PC-9 (cell line): ENCODE results near the gene PCNP. TPM values are rescaled to one million over a fixed set of nuclear protein-coding genes. Genes with fewer than 3 reads are reported as not detected.

Source experiments
- BruUV-seq: library from RNA; stranded (reverse); fragments of 400-500 nt; replicated peaks from 2 replicates; lab custom pipeline; 2021; lab: Mats Ljungman, UMichigan
- CTCF ChIA-PET: fragments of 300-600 bp; sonication (Branson Sonifier 250); formaldehyde crosslinking; loops from one replicate; lab custom pipeline; 2022; ENCODE audit warnings: antibody characterized with exemption; lab: Charles Lee
- POLR2A ChIA-PET: fragments of 300-600 bp; sonication (Branson Sonifier 250); formaldehyde crosslinking; loops from one replicate; lab custom pipeline; 2022; ENCODE audit warnings: antibody characterized with exemption; ENCODE audit not compliant: unreplicated experiment; lab: Charles Lee
- DNase-seq, 2 experiments: peaks; one replicate each; pipeline versions ENCODE4 v3.0.0 to v3.0.0-alpha.2; 2015 to 2022; ENCODE audit warnings: mixed read lengths in 1 of 2
- H2AFZ ChIP-seq: fragments of 200-600 bp; sonication (generic); 2 replicates; pipeline ENCODE4 v1.8.1; 2017; ENCODE audit warnings: antibody characterized with exemption
- H3F3A ChIP-seq: fragments of 200-600 bp; sonication (generic); 2 replicates; pipeline ENCODE4 v1.8.1; 2017; ENCODE audit warnings: antibody characterized with exemption, mild to moderate bottlenecking, low read depth; ENCODE audit not compliant: insufficient read depth
- H3K27ac ChIP-seq: fragments of 200-600 bp; sonication (generic); 2 replicates; pipeline ENCODE4 v1.6.1; 2016; ENCODE audit warnings: mixed run types
- H3K27me3 ChIP-seq: fragments of 200-600 bp; sonication (generic); 2 replicates; pipeline ENCODE4 v1.6.1; 2016; ENCODE audit warnings: low read depth, mixed run types; ENCODE audit not compliant: insufficient read depth
- H3K36me3 ChIP-seq: fragments of 200-600 bp; sonication (generic); 2 replicates; pipeline ENCODE4 v1.6.1; 2016; ENCODE audit warnings: low read depth, mixed run types
- H3K4me1 ChIP-seq: fragments of 200-600 bp; sonication (generic); replicated peaks from 2 replicates; pipeline ENCODE4 v1.6.1; 2016; ENCODE audit warnings: mixed run types; ENCODE audit not compliant: insufficient read depth
- H3K4me2 ChIP-seq: fragments of 200-600 bp; sonication (generic); 2 replicates; pipeline ENCODE4 v1.6.1; 2017; ENCODE audit warnings: mixed run types
- H3K4me3 ChIP-seq: fragments of 200-600 bp; sonication (generic); 2 replicates; pipeline ENCODE4 v1.6.1; 2016; ENCODE audit warnings: mixed run types
- H3K79me2 ChIP-seq: fragments of 200-600 bp; sonication (generic); 2 replicates; pipeline ENCODE4 v1.6.1; 2017; ENCODE audit warnings: low read depth, mixed run types
- H3K9me2 ChIP-seq: fragments of 200-600 bp; sonication (generic); 2 replicates; pipeline ENCODE4 v1.8.1; 2017; ENCODE audit warnings: mild to moderate bottlenecking; ENCODE audit not compliant: insufficient read depth
- H3K9me3 ChIP-seq: fragments of 200-600 bp; sonication (generic); 2 replicates; pipeline ENCODE4 v1.8.1; 2016; ENCODE audit warnings: low read depth; ENCODE audit not compliant: insufficient read depth
- H4K20me1 ChIP-seq: fragments of 200-600 bp; sonication (generic); 2 replicates; pipeline ENCODE4 v1.8.1; 2017; ENCODE audit not compliant: insufficient read depth
- EZH2 ChIP-seq: fragments of 200-600 bp; sonication (generic); IDR thresholded peaks from 2 replicates; pipeline ENCODE4 v1.8.0; 2017; ENCODE audit warnings: antibody characterized with exemption, low read depth
- intact Hi-C: fragments of 100-400 bp; cut with micrococcal nuclease; formaldehyde crosslinking; loops from one replicate; pipeline ENCODE4 v1.10.0; 2022; ENCODE audit not compliant: unreplicated experiment
- total RNA-seq: library from RNA; stranded (reverse); gene quantifications from 2 replicates; pipeline ENCODE4 v1.2.3, GENCODE V29; 2021
- TF ChIP-seq, protein P1 (sequence below): fragments of 200-600 bp; sonication (generic); conservative IDR thresholded peaks from 2 replicates; pipeline ENCODE4 v1.6.1; 2017; ENCODE audit warnings: mixed run types, antibody characterized with exemption, mild to moderate bottlenecking, moderate library complexity

The PCNP gene
- total RNA-seq, 1 experiment from 2014 or later = 223 TPM

DNA sequence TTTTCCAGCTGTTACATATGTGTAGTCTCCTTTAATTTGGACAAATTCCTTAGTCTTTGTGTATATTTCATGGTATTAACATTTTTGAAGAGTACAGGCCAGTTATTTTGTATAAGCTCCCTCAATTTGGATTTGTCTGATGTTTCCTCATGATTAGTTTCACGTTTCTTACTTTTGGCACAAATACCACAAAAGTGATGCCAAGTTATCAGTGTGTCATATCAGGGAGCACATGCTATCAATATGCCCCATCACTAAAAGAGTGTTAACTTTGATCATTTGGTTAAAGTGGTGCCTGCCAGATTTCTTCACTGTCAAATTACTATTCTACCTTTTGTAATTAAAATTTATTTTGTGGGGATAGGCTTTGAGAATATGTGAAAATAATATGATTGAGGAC, 14.6 kb downstream of the PCNP start:
- CTCF ChIA-PET = interaction anchor here (0.6 kb wide), 1 partner anchor 128 kb away, joined by 3 read pairs; no protein-coding TSS in a partner anchor

DNA sequence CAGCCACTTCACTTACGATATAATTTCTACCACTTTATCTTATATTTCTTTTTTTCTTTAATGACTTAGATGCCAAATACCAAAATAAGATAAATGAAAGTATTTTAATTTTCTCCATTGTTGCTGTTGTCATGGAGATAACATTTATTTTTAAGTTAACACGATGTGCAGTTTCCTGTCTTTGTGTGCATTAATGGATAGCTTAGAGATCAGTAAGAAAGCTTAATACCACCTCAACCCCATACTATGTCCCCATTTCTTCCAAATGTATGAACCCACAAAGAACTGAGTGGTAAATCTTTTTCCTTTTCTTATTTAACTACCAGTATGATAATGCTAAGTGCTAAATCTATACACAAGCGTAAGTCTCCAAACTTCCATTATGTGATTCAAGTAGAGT, 17.1 kb downstream of the PCNP start:
- no peak for TF ChIP-seq EZH2
- TF ChIP-seq, protein P1, sequence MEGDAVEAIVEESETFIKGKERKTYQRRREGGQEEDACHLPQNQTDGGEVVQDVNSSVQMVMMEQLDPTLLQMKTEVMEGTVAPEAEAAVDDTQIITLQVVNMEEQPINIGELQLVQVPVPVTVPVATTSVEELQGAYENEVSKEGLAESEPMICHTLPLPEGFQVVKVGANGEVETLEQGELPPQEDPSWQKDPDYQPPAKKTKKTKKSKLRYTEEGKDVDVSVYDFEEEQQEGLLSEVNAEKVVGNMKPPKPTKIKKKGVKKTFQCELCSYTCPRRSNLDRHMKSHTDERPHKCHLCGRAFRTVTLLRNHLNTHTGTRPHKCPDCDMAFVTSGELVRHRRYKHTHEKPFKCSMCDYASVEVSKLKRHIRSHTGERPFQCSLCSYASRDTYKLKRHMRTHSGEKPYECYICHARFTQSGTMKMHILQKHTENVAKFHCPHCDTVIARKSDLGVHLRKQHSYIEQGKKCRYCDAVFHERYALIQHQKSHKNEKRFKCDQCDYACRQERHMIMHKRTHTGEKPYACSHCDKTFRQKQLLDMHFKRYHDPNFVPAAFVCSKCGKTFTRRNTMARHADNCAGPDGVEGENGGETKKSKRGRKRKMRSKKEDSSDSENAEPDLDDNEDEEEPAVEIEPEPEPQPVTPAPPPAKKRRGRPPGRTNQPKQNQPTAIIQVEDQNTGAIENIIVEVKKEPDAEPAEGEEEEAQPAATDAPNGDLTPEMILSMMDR = no peak
- Histone ChIP-seq H3K4me2 (no peak overlapping the region), H3F3A (peaks cover 21% of the 10 kb centered on the region; the same call in 1 of the 2 replicates), H4K20me1 (peaks cover 30% of the 10 kb centered on the region), H3K27me3 (no peaks in the 10 kb centered on the region), H3K4me3 (no peak overlapping the region), H3K79me2 (peaks cover 7% of the 10 kb centered on the region; the same call in 1 of the 2 replicates), H3K36me3 (peaks cover 41% of the 10 kb centered on the region), H3K4me1 (no peaks in the 10 kb centered on the region), H3K27ac (no peak overlapping the region), H3K9me3 (no peaks in the 10 kb centered on the region), H2AFZ (no peak overlapping the region), H3K9me2 (no peaks in the 10 kb centered on the region)
- ChIA-PET CTCF (interaction anchor here (0.6 kb wide), 1 partner anchor 16 kb away, joined by 6 read pairs; no protein-coding TSS in a partner anchor), POLR2A (no interaction called here)
- no TSS peak for BruUV-seq
- DNase-seq = no peak
- intact Hi-C loops = no loop called here

More for the DNA sequence above, 14.6 kb downstream of the PCNP start:
- Histone ChIP-seq H3K4me3 (no peak overlapping the region), H2AFZ (no peak overlapping the region), H3K36me3 (peaks cover 47% of the 10 kb centered on the region), H3K27ac (no peak overlapping the region), H3K9me3 (no peaks in the 10 kb centered on the region), H3K4me2 (no peak overlapping the region), H3K4me1 (no peaks in the 10 kb centered on the region), H4K20me1 (peaks cover 45% of the 10 kb centered on the region), H3K79me2 (peaks cover 27% of the 10 kb centered on the region), H3F3A (peaks cover 11% of the 10 kb centered on the region; the same call in 1 of the 2 replicates), H3K27me3 (no peaks in the 10 kb centered on the region), H3K9me2 (no peaks in the 10 kb centered on the region)
- POLR2A ChIA-PET = interaction anchor here (0.7 kb wide), 1 partner anchor 98 kb away, joined by 3 read pairs; the partner anchor contains the start of gene RPL24
- TF ChIP-seq, protein P1 = no peak
- TF ChIP-seq EZH2 = no peak
- no TSS peak for BruUV-seq
- no peak for DNase-seq
- intact Hi-C loops = no loop called here

DNA sequence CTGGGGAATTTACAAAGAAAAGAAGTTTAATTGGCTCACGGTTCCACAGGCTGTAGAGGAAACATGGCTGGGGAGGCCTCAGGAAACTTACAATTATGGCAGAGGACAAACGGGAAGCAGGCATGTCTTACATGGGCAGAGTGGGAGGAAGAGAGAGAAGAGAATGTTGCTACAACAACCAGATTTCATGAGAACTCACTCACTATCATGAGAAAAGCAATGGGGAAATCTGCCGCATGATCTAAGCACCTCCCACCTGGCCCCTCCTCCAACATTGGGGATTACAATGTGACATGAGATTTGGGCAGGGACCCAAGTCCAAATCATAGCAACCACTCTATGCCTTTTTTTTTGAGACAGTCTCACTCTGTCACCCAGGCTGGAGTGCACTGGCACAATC, 28.8 kb downstream of the PCNP start:
- Histone ChIP-seq H2AFZ (no peak overlapping the region), H3K4me3 (no peak overlapping the region), H3K36me3 (no peaks in the 10 kb centered on the region), H3K79me2 (no peaks in the 10 kb centered on the region), H3K4me1 (peaks cover 6% of the 10 kb centered on the region; the same call in 1 of the 2 replicates), H3K9me3 (no peaks in the 10 kb centered on the region), H4K20me1 (no peaks in the 10 kb centered on the region), H3K27me3 (no peaks in the 10 kb centered on the region), H3F3A (peaks cover 14% of the 10 kb centered on the region), H3K27ac (peak overlapping the region; percentile 52), H3K4me2 (no peak overlapping the region), H3K9me2 (no peaks in the 10 kb centered on the region)
- ChIA-PET POLR2A (no interaction called here), CTCF (no interaction called here)
- BruUV-seq = no TSS peak
- no peak for DNase-seq
- intact Hi-C loops = no loop called here
- no peak for TF ChIP-seq EZH2
- TF ChIP-seq, protein P1 = no peak
